GM12878 (cell line): ENCODE data around the gene ESYT2. TPM values are rescaled to one million over a fixed set of nuclear protein-coding genes. Genes with fewer than 3 reads are reported as not detected.

Source experiments
- ATAC-seq: fragments of 200-7000 bp; cut with Tn5 transposase; 3 replicates; pipeline ENCODE4 v1.9.1; 2020; ENCODE audit warnings: mild to moderate bottlenecking, moderate library complexity
- BruUV-seq: library from RNA; stranded (reverse); fragments of 400-500 nt; replicated peaks from 2 replicates; lab custom pipeline; 2021; lab: Mats Ljungman, UMichigan
- CTCF ChIA-PET: fragments of 300-600 bp; sonication (Branson Sonifier 250); formaldehyde crosslinking; extraction: SDS; loops from one replicate; lab custom pipeline; 2021; ENCODE audit warnings: inconsistent platforms; lab: Yijun Ruan, JAX
- POLR2A ChIA-PET: fragments of 350-600 bp; formaldehyde crosslinking; extraction: SDS; loops from one replicate; lab custom pipeline; 2021; ENCODE audit warnings: inconsistent platforms; lab: Charles Lee
- RAD21 ChIA-PET: fragments of 300-600 bp; sonication (Branson Sonifier 250); formaldehyde crosslinking; loops from one replicate; lab custom pipeline; 2023; ENCODE audit warnings: antibody characterized with exemption; ENCODE audit not compliant: unreplicated experiment; lab: Charles Lee
- SMC1A ChIA-PET: fragments of 300-600 bp; sonication (Branson Sonifier 250); formaldehyde crosslinking; loops from one replicate; lab custom pipeline; 2023; ENCODE audit not compliant: unreplicated experiment, uncharacterized antibody; lab: Charles Lee
- DNase-seq: peaks from one replicate; pipeline ENCODE4 v3.0.0-alpha.2; 2011; ENCODE audit warnings: low read depth, low spot score
- FAIRE-seq: peaks from 3 replicates; lab custom pipeline; 2011; peaks lifted over from hg19 to GRCh38; lab: Jason Lieb, UNC
- H2AFZ ChIP-seq: 2 replicates; pipeline ENCODE4 v1.6.0; 2011; ENCODE audit warnings: low read depth, low read length, control low read depth; ENCODE audit not compliant: control insufficient read depth
- H3K27ac ChIP-seq: 2 replicates; pipeline ENCODE4 v1.5.1; 2011; ENCODE audit warnings: control low read depth; ENCODE audit not compliant: control insufficient read depth, insufficient read depth
- H3K27me3 ChIP-seq, 2 experiments: replicated peaks in 1 of 2; 2 replicates each; pipeline versions ENCODE4 v1.6.0 to v1.6.1; 2011; ENCODE audit warnings: low read length in 1 of 2; ENCODE audit not compliant: control insufficient read depth in 2 of 2, insufficient read depth in 2 of 2
- H3K36me3 ChIP-seq, 2 experiments: 2 replicates each; pipeline ENCODE4 v1.5.1; 2011; ENCODE audit warnings: low read length in 1 of 2; ENCODE audit not compliant: control insufficient read depth in 2 of 2, insufficient read depth in 2 of 2
- H3K4me1 ChIP-seq: 2 replicates; pipeline ENCODE4 v1.6.1; 2011; ENCODE audit warnings: mild to moderate bottlenecking, low read length, moderate library complexity, mixed read lengths; ENCODE audit not compliant: control insufficient read depth, insufficient read depth
- H3K4me2 ChIP-seq: 2 replicates; pipeline ENCODE4 v1.6.0; 2011; ENCODE audit warnings: control low read depth; ENCODE audit not compliant: control insufficient read depth, insufficient read depth
- H3K4me3 ChIP-seq: fragments of 200-600 bp; sonication (generic); 2 replicates; pipeline ENCODE4 v1.5.1; 2016
- H3K79me2 ChIP-seq: 2 replicates; pipeline ENCODE4 v1.6.0; 2011; ENCODE audit warnings: low read length; ENCODE audit not compliant: control insufficient read depth, insufficient read depth
- H3K9ac ChIP-seq: 2 replicates; pipeline ENCODE4 v1.8.0; 2011; ENCODE audit warnings: low read length, control low read depth, mixed read lengths; ENCODE audit not compliant: control insufficient read depth, insufficient read depth
- H3K9me3 ChIP-seq: replicated peaks from 3 replicates; pipeline ENCODE4 v1.5.1; 2011; ENCODE audit warnings: mild to moderate bottlenecking, low read length; ENCODE audit not compliant: control insufficient read depth, insufficient read depth
- H4K20me1 ChIP-seq: 2 replicates; pipeline ENCODE4 v1.6.0; 2011; ENCODE audit not compliant: control insufficient read depth, insufficient read depth
- CREM ChIP-seq: IDR thresholded peaks from 2 replicates; pipeline ENCODE4 v1.6.1; 2014; ENCODE audit warnings: antibody characterized with exemption, low read depth
- ZBTB4 ChIP-seq: fragments of 450-650 bp; formaldehyde crosslinking; IDR thresholded peaks from 2 replicates; pipeline ENCODE4 v1.4.0; 2022; ENCODE audit warnings: mild to moderate bottlenecking, moderate library complexity
- WGBS: methylation state at CpG from one replicate; pipeline ENCODE4 v1.1.6; 2016; ENCODE audit warnings: low lambda C conversion rate; ENCODE audit not compliant: insufficient replicate concordance, insufficient coverage; ENCODE audit errors: missing lambda C conversion rate; 5-methylcytosine and 5-hydroxymethylcytosine counted together
- in situ Hi-C: fragments of 300-500 bp; cut with MboI; formaldehyde crosslinking; loops from 9 replicates; pipeline ENCODE4 v1.14.3; 2018; ENCODE audit warnings: mixed read lengths
- intact Hi-C: fragments of 100-400 bp; cut with micrococcal nuclease; formaldehyde crosslinking; loops from one replicate; pipeline ENCODE4 v1.14.2; 2022; ENCODE audit not compliant: unreplicated experiment
- polyA plus RNA-seq, 11 experiments: library from polyadenylated mRNA; depleted of rRNA in 4 of 11; unstranded in 6 of 11; stranded (reverse) in 5 of 11; fragments of >200 nt; fragmentation: Nextera tagmentation in 4 of 11; fragmentation: Illumina TruSeq in 1 of 11; extraction: Ambion mirVana in 4 of 11; extraction: Trizol in 1 of 11; gene quantifications; 1 replicate in 1 of 11; 2 replicates in 10 of 11; pipeline versions ENCODE4 v1.2.1 to v1.2.3, GENCODE V29; 2011 to 2016; ENCODE audit warnings: inconsistent platforms in 2 of 11, missing spikeins in 2 of 11, low read depth in 1 of 11
- total RNA-seq, 4 experiments: library from RNA; depleted of rRNA in 3 of 4; stranded (reverse); fragments of >200 nt in 3 of 4; fragmentation: Illumina TruSeq in 1 of 4; extraction: Trizol in 1 of 4; gene quantifications; 2 replicates each; pipeline versions ENCODE4 v1.2.1 to v1.2.3, GENCODE V29; 2013 to 2021
- TF ChIP-seq, protein P1 (sequence below): fragments of 450-650 bp; IDR thresholded peaks from 2 replicates; pipeline ENCODE4 v1.6.1; 2017; ENCODE audit warnings: mild to moderate bottlenecking

ESYT2 gene
- total and polyA plus RNA-seq, 10 of the 15 experiments (the other 5 are each of a cell fraction or from before 2014, with no cell fraction given) = 1.9 to 44.6 (median 21.4) TPM

- no peak for FAIRE-seq
- RAD21 ChIA-PET = interaction anchor here (1.0 kb wide), 1 partner anchor 156 kb away, joined by 3 read pairs; no protein-coding TSS in a partner anchor
- H3K4me3 ChIP-seq = no peak overlapping the region
- WGBS = 97% methylated on average over 14 of the region's 14 CpGs
- peaks cover 26% of the 10 kb centered on the region for H3K4me1 ChIP-seq
- H3K79me2 ChIP-seq = peaks cover 63% of the 10 kb centered on the region
- SMC1A ChIA-PET = interaction anchor here (0.6 to 2.4 kb wide), 2 partner anchors 10 to 12 kb away, joined by 3 to 6 read pairs; no protein-coding TSS in a partner anchor
- no TSS peak for BruUV-seq
- in situ Hi-C loops = loop anchor here (5.0 kb wide), 1 partner anchor 114 kb away; no protein-coding TSS in a partner anchor
- intact Hi-C loops = no loop called here
- H3K27ac ChIP-seq = no peak overlapping the region
- no peaks in the 10 kb centered on the region for H3K9me3 ChIP-seq
- TF ChIP-seq, protein P1, sequence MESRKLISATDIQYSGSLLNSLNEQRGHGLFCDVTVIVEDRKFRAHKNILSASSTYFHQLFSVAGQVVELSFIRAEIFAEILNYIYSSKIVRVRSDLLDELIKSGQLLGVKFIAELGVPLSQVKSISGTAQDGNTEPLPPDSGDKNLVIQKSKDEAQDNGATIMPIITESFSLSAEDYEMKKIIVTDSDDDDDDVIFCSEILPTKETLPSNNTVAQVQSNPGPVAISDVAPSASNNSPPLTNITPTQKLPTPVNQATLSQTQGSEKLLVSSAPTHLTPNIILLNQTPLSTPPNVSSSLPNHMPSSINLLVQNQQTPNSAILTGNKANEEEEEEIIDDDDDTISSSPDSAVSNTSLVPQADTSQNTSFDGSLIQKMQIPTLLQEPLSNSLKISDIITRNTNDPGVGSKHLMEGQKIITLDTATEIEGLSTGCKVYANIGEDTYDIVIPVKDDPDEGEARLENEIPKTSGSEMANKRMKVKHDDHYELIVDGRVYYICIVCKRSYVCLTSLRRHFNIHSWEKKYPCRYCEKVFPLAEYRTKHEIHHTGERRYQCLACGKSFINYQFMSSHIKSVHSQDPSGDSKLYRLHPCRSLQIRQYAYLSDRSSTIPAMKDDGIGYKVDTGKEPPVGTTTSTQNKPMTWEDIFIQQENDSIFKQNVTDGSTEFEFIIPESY = peak; percentile 83
- TF ChIP-seq CREM (no peak), ZBTB4 (no peak)
- peak overlapping the region; percentile 28; the same call in 1 of the 2 replicates for H3K4me2 ChIP-seq
- no peak overlapping the region for H2AFZ ChIP-seq
- H4K20me1 ChIP-seq = no peaks in the 10 kb centered on the region
- no peaks in the 10 kb centered on the region for H3K27me3 ChIP-seq
- no peaks in the 10 kb centered on the region for H3K36me3 ChIP-seq
- ATAC-seq = no peak
- DNase-seq = no peak
- POLR2A ChIA-PET = interaction anchor here (1.4 kb wide), 1 partner anchor 42 kb away, joined by 5 read pairs; no protein-coding TSS in a partner anchor
- CTCF ChIA-PET = interaction anchor here (0.5 to 3.2 kb wide), 4 partner anchors 12 to 155 kb away, joined by 3 to 14 read pairs (median 3); no protein-coding TSS in a partner anchor
- no peak overlapping the region for H3K9ac ChIP-seq
These were observed 7.9 kb downstream of the ESYT2 start for GRCh38 chr7:158821171-158822031.
